G401.6 (cell line): ENCODE measurements around the gene FBP2.
"Not testable (repeated sequence)": the region's sequence is repeated elsewhere in the genome, so short reads cannot be mapped to it uniquely, and the experiment has no call there.

Experiments
- FAIRE-seq: peaks from 2 replicates; lab custom pipeline; 2012; peaks lifted over from hg19 to GRCh38; lab: Jason Lieb, UNC

Gene FBP2

GRCh38 chr9:94563548-94563947 is 30.1 kb downstream of the FBP2 start:
- no peak for FAIRE-seq

DNA sequence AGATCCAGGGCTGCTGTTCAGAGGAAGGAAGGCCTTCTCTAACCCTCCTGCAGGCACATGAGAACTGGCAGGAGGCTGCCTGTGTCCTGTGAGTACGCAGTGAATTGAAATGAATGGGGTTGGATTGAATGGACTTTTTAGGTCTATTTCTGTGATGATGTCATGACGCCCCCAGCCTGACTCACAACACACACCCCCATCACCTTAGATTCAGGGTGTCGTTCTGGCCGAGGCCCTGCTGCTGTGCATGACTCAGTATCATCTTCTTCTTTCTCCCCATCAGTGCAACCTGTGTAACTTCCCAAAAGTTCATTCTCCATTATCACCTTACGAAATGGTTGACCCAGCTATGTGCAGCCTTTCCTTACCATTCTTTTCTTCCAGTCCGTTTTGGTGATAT is 33.4 kb downstream of the FBP2 start:
- FAIRE-seq, result no peak

- no peak for FAIRE-seq
Measured at GRCh38 chr9:94557376-94557775, 36.2 kb downstream of the FBP2 start.

GRCh38 chr9:94554439-94555331 is 38.9 kb downstream of the FBP2 start, which contains the start of gene PCAT7:
Gene PCAT7 (plus strand): TSS chr9:94555083.
- FAIRE-seq, result no peak

- no peak for FAIRE-seq
Measured at GRCh38 chr9:94554078-94554438, 39.6 kb downstream of the FBP2 start.

- no peak for FAIRE-seq
Measured at GRCh38 chr9:94553029-94553938, 40.3 kb downstream of the FBP2 start.

- FAIRE-seq, result no peak
Measured at GRCh38 chr9:94545940-94546339, 47.7 kb downstream of the FBP2 start.

DNA sequence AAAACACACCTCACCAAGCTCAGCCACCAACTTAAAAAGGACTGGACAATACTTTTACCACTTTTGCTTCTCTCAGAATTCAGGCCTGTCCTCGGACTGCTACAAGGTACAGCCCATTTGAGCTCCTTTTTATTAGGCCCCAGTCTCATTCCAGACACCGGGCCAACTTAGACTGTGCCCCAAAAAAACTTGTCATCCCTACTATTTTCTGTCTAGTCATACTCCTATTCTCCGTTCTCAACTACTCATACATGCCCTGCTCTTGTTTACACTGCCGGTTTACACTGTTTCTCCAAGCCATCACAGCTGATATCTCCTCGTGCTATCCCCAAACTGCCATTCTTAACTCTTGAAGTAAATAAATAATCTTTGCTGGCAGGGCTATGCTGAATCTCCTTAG is 49.3 kb downstream of the FBP2 start:
- FAIRE-seq, result not testable (repeated sequence)

GRCh38 chr9:94538908-94539307 is 54.7 kb downstream of the FBP2 start:
- FAIRE-seq, result no peak

- FAIRE-seq, result no peak
Measured at GRCh38 chr9:94534901-94535300, 58.7 kb downstream of the FBP2 start.

- FAIRE-seq, result no peak
Measured at GRCh38 chr9:94533601-94534000, 60.0 kb downstream of the FBP2 start.

- no peak for FAIRE-seq
Measured at GRCh38 chr9:94533155-94533554, 60.5 kb downstream of the FBP2 start.

DNA sequence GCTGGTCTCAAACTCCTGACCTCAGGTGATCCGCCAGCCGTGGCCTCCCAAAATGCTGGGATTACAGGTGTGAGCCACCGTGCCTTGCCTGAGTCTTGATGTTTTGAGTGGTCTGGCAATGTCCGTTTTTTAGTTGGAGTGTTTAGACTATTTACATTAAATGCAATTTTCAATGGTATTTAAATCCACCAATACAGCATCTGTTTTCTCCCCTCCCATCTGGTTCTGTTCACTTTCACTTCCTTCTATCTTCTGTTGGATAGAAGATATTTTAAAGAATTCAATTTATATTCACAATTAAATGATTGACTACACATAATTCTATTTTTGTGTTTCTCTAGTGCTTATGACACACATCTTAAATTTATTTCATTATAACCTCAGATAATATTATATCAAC is 64.7 kb downstream of the FBP2 start:
- no peak for FAIRE-seq

GRCh38 chr9:94526951-94527350 is 66.7 kb downstream of the FBP2 start:
- no peak for FAIRE-seq

DNA sequence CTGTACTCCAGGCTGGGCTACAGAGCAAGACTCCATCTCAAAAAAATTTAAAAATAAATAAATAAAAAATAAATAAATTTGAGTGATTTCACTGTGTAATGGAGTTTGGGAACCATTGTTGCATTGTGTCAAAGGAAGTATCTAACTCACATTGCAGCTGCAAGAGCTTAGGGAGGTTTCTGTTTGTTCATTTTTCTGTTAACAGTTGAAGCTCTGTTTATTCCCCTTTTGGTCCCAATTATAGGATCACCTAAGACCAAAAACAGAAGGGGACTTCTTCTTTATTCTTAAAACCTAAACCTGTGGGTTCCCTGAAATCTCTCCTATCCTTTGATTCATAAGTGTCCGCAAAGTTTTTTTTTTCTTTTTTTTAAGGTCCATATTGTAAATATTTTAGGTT is 67.4 kb downstream of the FBP2 start:
- no peak for FAIRE-seq

- FAIRE-seq, result no peak
Measured at GRCh38 chr9:94525396-94526035, 68.1 kb downstream of the FBP2 start.

DNA sequence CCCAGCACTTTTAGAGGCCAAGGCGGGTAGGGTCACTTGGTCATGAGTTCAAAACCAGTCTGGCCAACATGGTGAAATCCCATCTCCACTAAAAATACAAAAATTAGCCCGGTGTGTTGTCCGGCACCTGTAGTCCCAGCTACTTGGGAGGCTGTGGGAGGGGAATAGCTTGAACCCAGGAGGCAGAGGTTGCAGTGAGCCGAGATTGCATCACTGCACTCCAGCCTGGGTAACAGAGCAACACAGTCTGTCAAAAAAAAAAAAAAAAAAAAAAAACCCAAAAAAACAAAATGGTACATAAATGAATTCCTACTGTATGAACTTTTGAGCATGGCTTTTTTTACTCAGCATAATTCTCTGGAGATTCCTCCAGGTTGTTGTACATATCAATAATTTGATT is 76.4 kb downstream of the FBP2 start:
- FAIRE-seq, result no peak

- no peak for FAIRE-seq
Measured at GRCh38 chr9:94514722-94515121, 78.9 kb downstream of the FBP2 start.

GRCh38 chr9:94511955-94512265 is 81.7 kb downstream of the FBP2 start:
- FAIRE-seq, result no peak

- FAIRE-seq, result no peak
Measured at GRCh38 chr9:94511134-94511954, 82.3 kb downstream of the FBP2 start.
